Psoas muscle (tissue), 8 donors: ENCODE data around the gene ZMYND8. TPM values are rescaled to one million over a fixed set of nuclear protein-coding genes. Genes with fewer than 3 reads are reported as not detected.
A peak's percentile ranks its signal among the peaks of the same experiment; 100 is the strongest.

ENCODE experiments used
- ATAC-seq, 4 donors: fragments of 200-7000 bp; cut with Tn5 transposase; one replicate each; pipeline ENCODE4 v1.9.1; 2020; ENCODE audit warnings: moderate library complexity in 3 of 4, mild to moderate bottlenecking in 2 of 4
- DNase-seq, 2 donors: peaks; one replicate each; pipeline ENCODE4 v3.0.0-alpha.2; 2020
- H3K27ac ChIP-seq: fragments of 200-600 bp; one replicate; pipeline ENCODE4 v1.8.0; 2022
- H3K27me3 ChIP-seq, 3 donors: fragments of 200-600 bp in 1 of 3; one replicate each; pipeline versions ENCODE4 v1.6.1 to v1.8.0; 2013 to 2022; ENCODE audit warnings: low read length in 2 of 3, mild to moderate bottlenecking in 2 of 3, moderate library complexity in 1 of 3; ENCODE audit not compliant: insufficient read depth in 3 of 3
- H3K36me3 ChIP-seq, 2 donors: fragments of 200-600 bp in 1 of 2; one replicate each; pipeline versions ENCODE4 v1.6.1 to v1.8.0; 2013 to 2022; ENCODE audit warnings: low read depth in 1 of 2, mild to moderate bottlenecking in 1 of 2, moderate library complexity in 1 of 2; ENCODE audit not compliant: insufficient read depth in 1 of 2
- H3K4me1 ChIP-seq: fragments of 200-600 bp; one replicate; pipeline ENCODE4 v1.8.0; 2022
- H3K4me3 ChIP-seq: fragments of 200-600 bp; one replicate; pipeline ENCODE4 v1.8.0; 2022; ENCODE audit warnings: mild to moderate bottlenecking
- H3K9me3 ChIP-seq: fragments of 200-600 bp; one replicate; pipeline ENCODE4 v1.8.0; 2022
- CTCF ChIP-seq: fragments of 200-600 bp; IDR thresholded peaks from one replicate; pipeline ENCODE4 v1.8.0; 2022; ENCODE audit warnings: antibody characterized with exemption
- WGBS, 3 donors: extraction: QIAGEN DNeasy Blood & Tissue Kit; methylation state at CpG; one replicate each; pipeline versions ENCODE4 v1.1.6 to v1.1.7; 2013; 5-methylcytosine and 5-hydroxymethylcytosine counted together
- intact Hi-C, 2 donors: fragments of 100-400 bp; cut with DNase I; formaldehyde crosslinking; loops; one replicate each; pipeline versions ENCODE4 v1.11.0 to v1.14.2; 2022
- polyA plus RNA-seq, 3 donors: library from polyadenylated mRNA; stranded (reverse); fragments of 200-250 nt; gene quantifications; one replicate each; pipeline ENCODE4 v1.2.3, GENCODE V29; 2013
- total RNA-seq, 4 donors: library from RNA; stranded (reverse); fragmentation: NEBNext Ultra II Directional in 2 of 4; extraction: Animal tissue kit (Norgen Biotek cat#: 25700) in 2 of 4; gene quantifications; one replicate each; pipeline versions ENCODE4 v1.2.1 to v1.2.4, GENCODE V29; 2021 to 2023
- donor health status: healthy with polysubstance abuse.
- donor health status: DM: no; HTN: no; CAD: no; lungs with moderate emphysema.
- donor health status: Bipolar disorder and iron deficiency.
- donor health status: healthy.
- donor health status: DM: yes; HTN: yes; CAD: no.
- donor health status: DM: no; HTN: no; CAD: no.
- donor health status: DM: no; HTN: no; CAD: no.
- donor health status: DM: yes; HTN: yes; CAD: no.

The ZMYND8 gene
- total and polyA plus RNA-seq, 7 donors, result 4.7 to 42.9 (median 17.7) TPM

- no peak for TF ChIP-seq CTCF
- Histone ChIP-seq H3K9me3 (no peaks in the 10 kb centered on the region), H3K36me3 (no peaks in the 10 kb centered on the region), H3K4me1 (peaks cover 58% of the 10 kb centered on the region), H3K27ac (peak overlapping the region; percentile 96), H3K4me3 (peak overlapping the region; percentile 58), H3K27me3 (no peaks in the 10 kb centered on the region)
- no peak for ATAC-seq
- DNase-seq, result peak in 1 of 2 donors; percentile 41
- intact Hi-C loops, result loop anchor here (2.0 to 10.0 kb wide), 2 partner anchors 41 to 1385 kb away; partner anchors contain the start of gene PCIF1 (in 1 of the 2)
- WGBS, 3 donors, result 16 to 30% (median 20%) methylated on average over 17 of the region's 17 CpGs
Observed at GRCh38 chr20:47319517-47320252, 36.8 kb downstream of the ZMYND8 start.

GRCh38 chr20:47318586-47319516 is 37.6 kb downstream of the ZMYND8 start:
- Histone ChIP-seq H3K27ac (peak overlapping the region; percentile 96), H3K4me3 (peak overlapping the region; percentile 58), H3K27me3 (no peaks in the 10 kb centered on the region), H3K4me1 (peaks cover 59% of the 10 kb centered on the region), H3K9me3 (no peaks in the 10 kb centered on the region), H3K36me3 (no peaks in the 10 kb centered on the region)
- 3 to 7% (median 4%) methylated on average over 28 of the region's 28 CpGs for WGBS, 3 donors
- ATAC-seq (peak; percentile 45 to 66 (median 56)), DNase-seq (peak; percentile 83 to 91)
- no peak for TF ChIP-seq CTCF
- intact Hi-C loops, result loop anchor here (2.0 to 10.0 kb wide), 2 partner anchors 42 to 1384 kb away; partner anchors contain the start of gene PCIF1 (in 1 of the 2)

GRCh38 chr20:47318027-47318585 is 38.4 kb downstream of the ZMYND8 start:
- Histone ChIP-seq H3K36me3 (no peaks in the 10 kb centered on the region), H3K27ac (peak overlapping the region; percentile 96), H3K27me3 (no peaks in the 10 kb centered on the region), H3K9me3 (no peaks in the 10 kb centered on the region), H3K4me1 (peaks cover 60% of the 10 kb centered on the region), H3K4me3 (peak overlapping the region; percentile 58)
- WGBS, 3 donors, result 26 to 34% (median 28%) methylated on average over 7 of the region's 7 CpGs
- DNase-seq (peak in 1 of 2 donors; percentile 59), ATAC-seq (peak; percentile 25 to 51 (median 42))
- TF ChIP-seq CTCF, result no peak
- intact Hi-C loops, result loop anchor here (2.0 to 10.0 kb wide), 2 partner anchors 43 to 1383 kb away; partner anchors contain the start of gene PCIF1 (in 1 of the 2)

- Histone ChIP-seq H3K4me1 (peaks cover 64% of the 10 kb centered on the region), H3K27ac (peak overlapping the region; percentile 96), H3K4me3 (peak overlapping the region; percentile 58), H3K36me3 (peaks cover 0 to under 1% of the 10 kb centered on the region in 2 donors), H3K27me3 (no peaks in the 10 kb centered on the region), H3K9me3 (no peaks in the 10 kb centered on the region)
- 16 to 24% (median 21%) methylated on average over 13 of the region's 13 CpGs for WGBS, 3 donors
- ATAC-seq, result peak; percentile 77 to 85 (median 83)
- peak; percentile 90 to 94 for DNase-seq
- intact Hi-C loops, result loop anchor here in 1 of 2 donors (1.0 to 10.0 kb wide), 2 partner anchors 41 to 1383 kb away; partner anchors contain the start of gene PCIF1
- TF ChIP-seq CTCF, result no peak
Observed at GRCh38 chr20:47317127-47317895, 39.2 kb downstream of the ZMYND8 start.
